ENCODE data around the gene ACTL7B.

- TF ChIP-seq POLR2AphosphoS5 (IDR thresholded peaks at IDR 0.05) (no peak), CTCF (IDR thresholded peaks at IDR 0.05) (no peak)
Observed at GRCh38 chr9:108830272-108830671, 25.5 kb downstream of the ACTL7B start.

Data from breast epithelium (tissue), 3 donors.